H1 (cell line): ENCODE results near the gene PTTG1IP. TPM values are rescaled to one million over a fixed set of nuclear protein-coding genes. Genes with fewer than 3 reads are reported as not detected.

Experiments
- CEBPB ChIP-seq: IDR thresholded peaks from 2 replicates; pipeline ENCODE4 v1.6.1; 2012; ENCODE audit warnings: low read depth, low read length
- CHD7 ChIP-seq: fragments of 300-600 bp; sonication (generic); IDR thresholded peaks from 2 replicates; pipeline ENCODE4 v1.7.1; 2012; ENCODE audit warnings: low read length, moderate library complexity, mild to moderate bottlenecking, inconsistent platforms; ENCODE audit not compliant: insufficient replicate concordance
- GTF2F1 ChIP-seq: IDR thresholded peaks from 2 replicates; pipeline ENCODE4 v1.6.1; 2012; ENCODE audit warnings: low read depth, low read length, improper control_type of control experiment, borderline replicate concordance
- HDAC2 ChIP-seq, 2 experiments: fragments of 300-600 bp in 1 of 2; sonication (generic) in 1 of 2; IDR thresholded peaks; 2 replicates each; pipeline ENCODE4 v1.6.1; 2011 to 2012; ENCODE audit warnings: low read depth in 2 of 2, low read length in 2 of 2, mild to moderate bottlenecking in 2 of 2, moderate library complexity in 2 of 2, borderline replicate concordance in 1 of 2, inconsistent platforms in 1 of 2
- KDM1A ChIP-seq: fragments of 200-600, 300-600 bp; sonication (generic); IDR thresholded peaks from 2 replicates; pipeline ENCODE4 v1.7.1; 2016; ENCODE audit warnings: mild to moderate bottlenecking, low read length, borderline replicate concordance
- MAFK ChIP-seq: IDR thresholded peaks from 2 replicates; pipeline ENCODE4 v1.6.1; 2012; ENCODE audit warnings: low read depth, mild to moderate bottlenecking, improper control_type of control experiment, low read length
- POLR2A ChIP-seq, 2 experiments: IDR thresholded peaks; 1 replicate in 1 of 2; 2 replicates in 1 of 2; pipeline ENCODE4 v1.6.1; 2011; ENCODE audit warnings: low read depth in 2 of 2, low read length in 2 of 2, mild to moderate bottlenecking in 2 of 2; ENCODE audit errors: control extremely low read depth in 1 of 2
- SIRT6 ChIP-seq: IDR thresholded peaks from one replicate; pipeline ENCODE4 v1.7.1; 2012; ENCODE audit warnings: low read length, inconsistent platforms
- SIX5 ChIP-seq: IDR thresholded peaks from 2 replicates; pipeline ENCODE4 v1.6.1; 2011; ENCODE audit warnings: mild to moderate bottlenecking, low read depth, low read length
- SP1 ChIP-seq: IDR thresholded peaks from 2 replicates; pipeline ENCODE4 v1.6.1; 2011; ENCODE audit warnings: low read depth, low read length
- SRF ChIP-seq: IDR thresholded peaks from 2 replicates; pipeline ENCODE4 v1.6.1; 2011; ENCODE audit warnings: mild to moderate bottlenecking, low read depth, low read length, moderate library complexity
- ZNF274 ChIP-seq: IDR thresholded peaks from 2 replicates; pipeline ENCODE4 v1.7.0; 2012; ENCODE audit warnings: low read length, borderline replicate concordance; ENCODE audit errors: extremely low read depth
- polyA plus RNA-seq, 7 experiments: library from polyadenylated mRNA; depleted of rRNA in 3 of 7; stranded (reverse) in 5 of 7; unstranded in 2 of 7; fragments of >200 nt in 5 of 7; fragments of 200-250 nt in 2 of 7; gene quantifications; 1 replicate in 5 of 7; 2 replicates in 1 of 7; 4 replicates in 1 of 7; pipeline versions ENCODE4 v1.2.1 to v1.2.3, GENCODE V29; 2011 to 2013; ENCODE audit warnings: missing spikeins in 2 of 7, mixed read lengths in 2 of 7
- total RNA-seq: library from RNA; stranded (reverse); fragmentation: NEBNext Ultra II Directional; extraction: Animal tissue kit (Norgen Biotek cat#: 25700); gene quantifications from 2 replicates; pipeline ENCODE4 v1.2.1, GENCODE V29; 2021

Gene PTTG1IP
- total and polyA plus RNA-seq, 2 of the 8 experiments (the other 6 are each of a cell fraction or from before 2014, with no cell fraction given) = 90.8 to 130 TPM

DNA sequence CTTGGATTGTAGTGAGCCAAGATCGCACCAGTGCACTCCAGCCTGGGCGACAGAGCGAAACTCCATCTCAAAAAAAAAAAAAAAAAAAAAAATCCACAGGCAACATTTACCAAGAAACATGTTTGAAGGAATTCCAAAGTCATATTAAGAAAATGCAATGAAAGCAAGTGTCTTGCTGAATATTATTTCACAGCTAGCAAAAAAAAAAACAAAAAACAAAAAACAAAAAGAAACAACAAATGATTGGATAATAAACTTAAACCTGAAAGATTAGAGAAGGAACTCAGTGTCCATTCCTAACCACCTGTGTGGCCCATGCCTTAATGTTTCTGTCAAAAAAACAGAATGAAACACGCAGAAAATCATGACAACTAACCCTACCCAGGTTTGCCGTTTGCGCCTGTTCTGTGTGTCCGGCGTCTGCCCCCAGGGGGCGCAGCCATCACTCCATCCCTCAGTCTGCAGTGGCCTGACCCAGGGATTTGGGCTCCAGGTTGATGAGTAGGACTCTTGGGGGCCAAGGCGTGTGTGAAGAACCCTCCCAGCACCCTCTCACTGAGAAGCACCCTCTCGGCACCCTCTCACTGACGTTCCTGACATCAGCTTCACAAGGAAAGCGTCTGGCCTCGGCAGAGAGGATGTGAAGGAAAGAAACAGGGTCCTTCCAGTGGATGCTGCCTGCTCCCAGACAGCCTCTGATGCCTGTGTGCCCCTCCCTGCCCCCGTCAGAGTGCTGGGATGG, 19.2 kb upstream of the PTTG1IP start (continued):
- TF ChIP-seq CHD7 = no peak
- TF ChIP-seq HDAC2 (IDR thresholded peaks at IDR 0.05; ENCODE audit: borderline replicate concordance in 1 of 2, low read depth in 2 of 2, low read length in 2 of 2) = no peak
- no peak for TF ChIP-seq SIRT6
- no peak for TF ChIP-seq CEBPB
- no peak for TF ChIP-seq KDM1A
- no peak for TF ChIP-seq SRF
- TF ChIP-seq SIX5 = no peak
- TF ChIP-seq ZNF274 = no peak
- no peak for TF ChIP-seq MAFK
- TF ChIP-seq POLR2A (IDR thresholded peaks at IDR 0.05; ENCODE audit: control extremely low read depth in 1 of 2, low read depth in 2 of 2, low read length in 2 of 2) = no peak
- no peak for TF ChIP-seq GTF2F1
- no peak for TF ChIP-seq SP1
